Mesothelial cell of epicardium (in vitro differentiated cells): ENCODE results near the gene ZNF330. TPM values are rescaled to one million over a fixed set of nuclear protein-coding genes. Genes with fewer than 3 reads are reported as not detected.

Experiments used
- DNase-seq, 2 experiments: peaks; one replicate each; pipeline ENCODE4 v3.0.0; 2021; ENCODE audit warnings: low spot score in 2 of 2; ENCODE audit not compliant: unreplicated experiment in 2 of 2
- H3K27ac Mint-ChIP-seq: 2 replicates; pipeline ENCODE4 v1.8.0; 2021; ENCODE audit warnings: mixed read lengths
- H3K27me3 Mint-ChIP-seq: 2 replicates; pipeline ENCODE4 v1.8.0; 2021; ENCODE audit warnings: low read depth, mixed read lengths
- H3K36me3 Mint-ChIP-seq: 2 replicates; pipeline ENCODE4 v1.8.0; 2021; ENCODE audit warnings: mixed read lengths
- H3K4me1 Mint-ChIP-seq: 2 replicates; pipeline ENCODE4 v1.8.0; 2021; ENCODE audit warnings: mixed read lengths
- H3K4me3 Mint-ChIP-seq: 2 replicates; pipeline ENCODE4 v1.8.0; 2021; ENCODE audit warnings: mild to moderate bottlenecking, moderate library complexity, mixed read lengths
- H3K9me3 Mint-ChIP-seq: 2 replicates; pipeline ENCODE4 v1.8.0; 2021; ENCODE audit warnings: mixed read lengths
- CTCF ChIP-seq: fragments of 200-600 bp; sonication (generic); IDR thresholded peaks from one replicate; pipeline ENCODE4 v1.5.0; 2021; ENCODE audit warnings: antibody characterized with exemption; ENCODE audit not compliant: unreplicated experiment
- total RNA-seq: library from RNA; stranded (reverse); gene quantifications from 3 replicates; pipeline ENCODE4 v1.2.1, GENCODE V29; 2021

The ZNF330 gene
- total RNA-seq, 1 donor from 2014 or later: 39.1 TPM

GRCh38 chr4:141240671-141241070 is 20.0 kb downstream of the ZNF330 start:
- H3K27ac Mint-ChIP-seq: no peak overlapping the region
- no peak overlapping the region for H3K4me3 Mint-ChIP-seq
- DNase-seq: no peak
- no peak for TF ChIP-seq CTCF
- no peaks in the 10 kb centered on the region for H3K27me3 Mint-ChIP-seq
- peaks cover 4% of the 10 kb centered on the region for H3K36me3 Mint-ChIP-seq
- H3K4me1 Mint-ChIP-seq: peaks cover under 1% of the 10 kb centered on the region
- peaks cover 7% of the 10 kb centered on the region for H3K9me3 Mint-ChIP-seq

- Mint-ChIP-seq H3K4me3 (no peak overlapping the region), H3K9me3 (peaks cover 7% of the 10 kb centered on the region), H3K4me1 (peaks cover 8% of the 10 kb centered on the region), H3K36me3 (peaks cover 1% of the 10 kb centered on the region), H3K27ac (peak overlapping the region; percentile 57), H3K27me3 (no peaks in the 10 kb centered on the region)
- no peak for TF ChIP-seq CTCF
- DNase-seq: no peak
Measured at GRCh38 chr4:141241986-141242385, 21.3 kb downstream of the ZNF330 start.

DNA sequence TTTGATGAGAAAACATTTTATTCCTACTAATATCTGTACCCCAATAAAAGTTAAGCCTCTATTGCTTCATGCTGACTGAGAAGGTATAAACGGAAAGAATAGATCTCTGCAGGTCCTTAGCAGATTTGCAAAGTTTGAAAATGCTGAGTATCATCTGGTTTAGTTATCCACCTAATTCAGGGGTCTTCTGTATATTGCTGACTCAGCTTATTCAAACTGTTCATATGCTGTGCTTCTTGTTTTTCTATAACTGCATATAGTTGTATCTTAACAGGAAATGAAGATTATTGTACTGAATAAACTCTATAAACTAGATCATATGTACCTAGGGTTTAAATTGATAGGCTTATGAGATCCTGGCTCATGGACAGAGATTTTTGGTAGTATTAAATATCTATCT is 23.7 kb downstream of the ZNF330 start:
- no peak for DNase-seq
- H3K9me3 Mint-ChIP-seq: peaks cover 7% of the 10 kb centered on the region
- H3K27me3 Mint-ChIP-seq: no peaks in the 10 kb centered on the region

GRCh38 chr4:141246243-141246642 is 25.5 kb downstream of the ZNF330 start:
- no peak for TF ChIP-seq CTCF
- H3K9me3 Mint-ChIP-seq: peaks cover 7% of the 10 kb centered on the region
- H3K27ac Mint-ChIP-seq: peak overlapping the region; percentile 85
- H3K36me3 Mint-ChIP-seq: peaks cover 1% of the 10 kb centered on the region
- no peak for DNase-seq
- no peaks in the 10 kb centered on the region for H3K27me3 Mint-ChIP-seq
- no peak overlapping the region for H3K4me3 Mint-ChIP-seq
- H3K4me1 Mint-ChIP-seq: peaks cover 9% of the 10 kb centered on the region

More for the DNA sequence above, 23.7 kb downstream of the ZNF330 start:
- H3K27ac Mint-ChIP-seq: no peak overlapping the region
- H3K4me1 Mint-ChIP-seq: peaks cover 9% of the 10 kb centered on the region
- H3K36me3 Mint-ChIP-seq: peaks cover 1% of the 10 kb centered on the region
- no peak for TF ChIP-seq CTCF
- no peak overlapping the region for H3K4me3 Mint-ChIP-seq

- Mint-ChIP-seq H3K36me3 (peaks cover 1% of the 10 kb centered on the region), H3K4me3 (no peak overlapping the region), H3K27me3 (no peaks in the 10 kb centered on the region), H3K9me3 (peaks cover 6% of the 10 kb centered on the region), H3K27ac (no peak overlapping the region), H3K4me1 (peaks cover 9% of the 10 kb centered on the region)
- DNase-seq: no peak
- TF ChIP-seq CTCF: no peak
Measured at GRCh38 chr4:141246683-141247429, 26.2 kb downstream of the ZNF330 start.
